HG03558 (cell line): Measurements from ENCODE around the gene CHD6.

Experiments
- ATAC-seq: cut with Tn5 transposase; IDR thresholded peaks from one replicate; pipeline ENCODE4 v1.9.1; 2021; ENCODE audit warnings: moderate number of reproducible peaks; ENCODE audit not compliant: unreplicated experiment; ENCODE audit errors: extremely low read depth

Gene CHD6

GRCh38 chr20:41361757-41362747, 256.1 kb downstream of the CHD6 start:
- ATAC-seq, result no peak

DNA sequence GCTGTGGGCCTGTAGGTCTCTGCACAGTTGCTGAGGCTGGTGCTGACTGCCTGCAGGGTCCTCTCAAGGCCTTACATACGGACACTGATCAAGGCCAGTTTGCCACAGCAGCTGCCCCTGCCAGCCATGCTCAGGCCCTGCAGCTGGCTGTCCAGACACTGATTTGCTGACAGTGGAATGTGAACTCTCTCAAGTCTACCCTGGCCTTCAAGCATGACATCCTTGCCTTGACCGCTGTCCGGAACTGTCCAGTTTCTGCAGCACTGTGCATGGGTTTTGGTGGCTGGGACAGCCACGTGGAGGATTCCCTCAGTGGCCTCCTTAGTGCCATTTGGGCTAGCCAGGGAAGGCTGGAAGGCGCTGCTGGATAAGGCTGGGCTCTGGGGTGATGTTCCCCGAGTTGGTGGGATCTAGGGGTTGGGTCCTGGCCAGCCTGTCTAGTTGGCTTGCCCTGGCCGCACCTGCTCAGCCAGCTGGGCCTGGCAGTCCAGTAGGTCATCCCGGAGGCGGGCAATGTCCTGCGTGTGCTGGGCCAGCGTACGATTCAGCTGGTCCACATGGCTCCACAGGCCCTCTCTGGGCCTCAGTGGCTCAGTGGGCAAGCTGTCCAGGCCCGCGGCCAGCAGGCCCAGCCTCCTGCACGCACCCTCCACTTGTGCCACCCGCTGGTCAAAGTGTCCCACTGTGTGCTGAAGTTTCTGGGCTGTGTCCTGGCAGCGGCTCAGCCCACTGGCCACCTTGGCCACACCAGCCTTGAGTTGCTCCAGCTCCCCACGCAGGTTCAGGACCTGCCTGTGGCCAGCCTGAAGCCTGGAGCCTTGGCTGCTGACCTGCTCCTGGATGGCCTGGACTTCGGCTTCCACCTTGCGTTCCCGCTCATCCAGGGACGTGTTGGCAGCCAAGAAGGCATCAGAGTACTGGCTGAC, 257.1 kb downstream of the CHD6 start:
- no peak for ATAC-seq

DNA sequence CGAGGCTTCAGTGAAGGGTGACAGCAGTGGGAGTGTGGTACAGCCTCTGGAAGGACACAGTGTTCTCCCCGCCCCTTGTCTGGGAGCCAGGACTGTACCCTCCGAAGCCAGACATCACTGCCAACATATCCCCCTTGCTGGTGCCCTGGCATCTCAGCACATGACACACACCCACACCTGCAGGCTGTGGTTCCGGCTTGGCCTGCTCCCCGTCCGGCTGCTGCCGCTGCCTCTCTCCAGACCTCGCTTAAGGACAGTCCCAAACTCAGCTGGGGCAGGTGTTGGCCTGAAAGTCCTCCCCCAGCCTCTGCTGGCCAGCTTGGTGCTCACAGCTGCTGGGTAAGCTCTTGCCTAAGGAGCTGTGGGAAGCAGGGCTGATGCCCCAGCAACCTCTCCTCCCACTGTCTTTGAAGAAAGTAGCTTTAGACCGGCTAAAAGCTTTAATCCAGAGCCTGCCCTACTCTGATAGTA, 258.6 kb downstream of the CHD6 start:
- no peak for ATAC-seq

DNA sequence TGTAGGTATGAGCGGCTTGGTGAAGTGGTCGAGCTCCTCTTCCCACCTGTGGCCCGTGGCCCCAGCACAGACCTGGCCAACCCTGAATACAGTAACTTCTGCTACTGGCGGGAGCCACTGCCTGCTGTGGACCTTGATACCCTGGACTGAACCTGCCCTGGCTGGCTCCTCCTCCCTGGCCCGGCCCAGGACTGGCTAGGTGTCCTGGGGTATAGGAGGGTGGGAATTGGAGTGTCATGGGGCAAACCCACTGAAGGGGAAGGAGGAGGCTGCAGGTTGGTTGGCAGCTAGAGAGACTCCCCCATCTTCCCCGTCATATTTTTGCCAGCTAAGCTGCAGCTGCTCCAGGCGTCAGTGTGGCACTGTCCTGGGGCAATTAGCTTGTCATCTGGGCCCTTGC, 259.5 kb downstream of the CHD6 start:
- ATAC-seq, result no peak

DNA sequence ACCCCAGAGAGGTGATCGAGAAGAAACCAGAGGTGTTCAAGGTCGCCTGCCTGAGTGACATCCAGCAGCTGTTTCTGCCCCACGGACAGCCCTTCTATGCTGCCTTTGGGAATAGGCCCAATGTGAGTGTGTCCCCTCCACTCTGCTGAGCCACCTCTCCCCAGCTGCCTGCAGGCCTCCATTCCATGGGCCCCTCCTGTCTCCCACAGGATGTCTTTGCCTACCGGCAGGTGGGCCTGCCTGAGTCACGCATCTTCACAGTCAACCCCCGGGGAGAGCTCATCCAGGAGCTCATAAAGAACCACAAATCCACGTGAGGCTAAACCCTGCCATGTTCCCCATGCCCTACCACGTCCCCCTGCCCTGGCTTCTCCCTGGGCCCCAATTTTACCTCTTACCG, 259.9 kb downstream of the CHD6 start:
- ATAC-seq, result no peak

DNA sequence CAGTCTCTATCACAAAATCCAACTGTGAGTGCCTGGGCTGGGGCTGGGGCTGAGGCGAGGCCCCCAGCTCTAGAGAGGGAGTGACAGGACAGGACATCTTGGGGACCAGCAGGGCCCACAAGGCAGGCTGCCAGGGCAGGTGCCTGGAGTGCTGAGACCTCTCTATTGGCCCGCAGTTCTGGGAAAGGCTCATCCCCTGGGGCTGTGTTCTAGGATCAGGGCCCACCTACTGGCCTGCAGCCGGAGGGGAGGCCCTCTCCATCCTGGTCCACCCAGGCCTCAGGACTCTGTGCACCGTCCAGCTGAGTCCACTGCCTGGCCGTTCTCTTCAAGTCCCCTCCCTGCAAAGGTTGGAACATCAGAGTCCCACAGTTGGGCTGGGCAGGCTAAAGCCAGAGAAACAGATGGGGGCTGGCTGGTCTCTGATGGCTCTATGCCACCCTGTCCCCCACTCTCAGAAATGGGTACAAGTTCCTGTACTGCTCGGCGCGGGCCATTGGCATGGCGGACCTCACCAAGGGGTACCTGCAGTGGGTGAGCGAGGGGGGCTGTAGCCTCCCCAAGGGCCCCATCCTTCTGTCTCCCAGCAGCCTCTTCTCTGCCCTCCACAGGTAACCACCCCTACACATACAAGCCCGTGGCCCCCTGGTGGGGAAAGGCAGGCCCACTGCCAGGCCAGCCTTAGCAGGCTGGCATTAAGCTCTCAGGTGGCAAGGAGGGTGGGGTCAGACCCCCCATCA, 260.6 kb downstream of the CHD6 start:
- ATAC-seq, result no peak

GRCh38 chr20:41356951-41357350, 261.2 kb downstream of the CHD6 start:
- ATAC-seq, result no peak

- no peak for ATAC-seq
Measured at GRCh38 chr20:41355598-41356203, 262.5 kb downstream of the CHD6 start.

- no peak for ATAC-seq
Measured at GRCh38 chr20:41355192-41355591, 263.0 kb downstream of the CHD6 start.

DNA sequence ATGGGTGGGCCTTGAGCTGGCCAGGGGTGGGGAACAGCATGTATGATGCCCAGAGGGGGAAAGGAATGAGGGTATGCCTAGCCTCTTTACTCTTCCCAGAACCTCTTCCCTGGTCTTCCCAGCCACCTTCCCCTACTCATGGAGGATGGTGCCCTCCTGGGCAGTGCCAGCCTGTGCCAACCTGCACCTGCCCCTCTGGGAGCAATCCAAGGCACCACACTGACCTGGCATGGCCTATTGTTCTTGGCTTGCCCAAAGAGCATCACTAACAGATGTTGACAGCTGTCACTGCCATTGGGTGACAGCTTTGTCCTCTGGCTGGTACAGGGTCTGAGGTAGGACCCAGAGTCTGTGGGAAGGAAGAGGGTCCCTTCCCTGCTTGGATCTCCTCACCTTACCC, 264.6 kb downstream of the CHD6 start:
- no peak for ATAC-seq

GRCh38 chr20:41352666-41353065, 265.5 kb downstream of the CHD6 start:
- ATAC-seq, result no peak

DNA sequence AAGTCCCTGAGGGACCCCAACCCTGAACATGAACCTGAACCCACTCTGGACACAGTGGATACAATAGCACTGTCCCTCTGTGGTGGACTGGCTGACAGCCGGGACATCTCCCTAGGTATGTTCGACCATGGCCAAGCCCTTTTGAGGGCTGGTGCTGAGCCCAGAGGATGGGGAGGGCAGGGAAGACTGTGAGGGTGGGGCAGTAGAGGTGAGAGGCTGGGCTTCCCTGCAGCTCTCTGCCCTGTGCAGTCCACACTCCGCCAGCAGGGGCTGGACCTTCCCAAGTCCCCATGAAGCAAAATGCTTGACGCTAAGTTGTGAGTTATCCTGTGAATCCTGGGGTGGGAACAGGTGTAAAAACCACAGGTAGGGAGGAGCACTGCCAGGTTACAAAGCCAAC, 266.1 kb downstream of the CHD6 start:
- no peak for ATAC-seq
